ENCODE results near the gene CAMKK1.

The CAMKK1 gene

DNA sequence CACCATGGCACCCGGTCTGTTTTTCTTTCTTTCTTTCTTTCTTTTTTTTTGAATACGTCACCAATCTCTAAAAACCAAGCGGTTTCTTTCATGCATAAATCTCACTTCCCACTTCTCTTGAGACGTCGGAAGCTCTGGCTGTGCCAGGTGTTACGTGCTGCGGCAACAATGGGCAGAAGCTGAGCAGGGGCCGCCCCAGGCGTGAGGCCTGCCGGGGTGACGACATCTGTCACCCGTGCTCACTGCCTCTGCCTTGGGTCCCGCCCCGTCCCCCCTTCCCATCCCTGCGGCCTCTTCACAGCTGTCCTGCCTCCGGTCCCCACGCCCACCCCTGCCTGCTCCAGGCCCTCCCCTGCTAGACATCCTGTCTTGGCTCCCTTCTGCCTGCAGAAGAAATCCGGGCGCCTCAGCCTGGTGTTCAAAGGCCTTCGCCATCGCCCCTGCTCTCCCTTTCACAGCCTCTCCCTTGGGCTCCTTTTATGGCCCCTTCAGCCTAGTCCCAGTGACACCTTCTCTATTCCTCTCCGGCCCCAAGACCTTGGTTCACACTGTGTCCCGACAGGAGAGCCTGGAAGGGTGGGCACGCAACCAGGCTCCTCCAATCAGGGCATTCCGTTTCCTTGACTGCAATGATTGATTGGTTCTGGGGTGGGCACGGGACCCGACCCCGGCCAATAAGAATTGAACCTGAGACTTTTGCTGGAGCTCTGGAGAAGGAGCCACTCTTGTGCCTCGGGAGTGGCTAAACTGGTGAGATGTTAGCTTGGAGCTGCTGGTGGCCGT, 18.6 kb upstream of the CAMKK1 start:
- TF ChIP-seq, protein P1, sequence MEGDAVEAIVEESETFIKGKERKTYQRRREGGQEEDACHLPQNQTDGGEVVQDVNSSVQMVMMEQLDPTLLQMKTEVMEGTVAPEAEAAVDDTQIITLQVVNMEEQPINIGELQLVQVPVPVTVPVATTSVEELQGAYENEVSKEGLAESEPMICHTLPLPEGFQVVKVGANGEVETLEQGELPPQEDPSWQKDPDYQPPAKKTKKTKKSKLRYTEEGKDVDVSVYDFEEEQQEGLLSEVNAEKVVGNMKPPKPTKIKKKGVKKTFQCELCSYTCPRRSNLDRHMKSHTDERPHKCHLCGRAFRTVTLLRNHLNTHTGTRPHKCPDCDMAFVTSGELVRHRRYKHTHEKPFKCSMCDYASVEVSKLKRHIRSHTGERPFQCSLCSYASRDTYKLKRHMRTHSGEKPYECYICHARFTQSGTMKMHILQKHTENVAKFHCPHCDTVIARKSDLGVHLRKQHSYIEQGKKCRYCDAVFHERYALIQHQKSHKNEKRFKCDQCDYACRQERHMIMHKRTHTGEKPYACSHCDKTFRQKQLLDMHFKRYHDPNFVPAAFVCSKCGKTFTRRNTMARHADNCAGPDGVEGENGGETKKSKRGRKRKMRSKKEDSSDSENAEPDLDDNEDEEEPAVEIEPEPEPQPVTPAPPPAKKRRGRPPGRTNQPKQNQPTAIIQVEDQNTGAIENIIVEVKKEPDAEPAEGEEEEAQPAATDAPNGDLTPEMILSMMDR (IDR thresholded peaks at IDR 0.05; ENCODE audit: low read depth, low read length) = no peak
- no peak overlapping the region for H3K4me3 ChIP-seq (ENCODE audit: low read depth, low read length)

DNA sequence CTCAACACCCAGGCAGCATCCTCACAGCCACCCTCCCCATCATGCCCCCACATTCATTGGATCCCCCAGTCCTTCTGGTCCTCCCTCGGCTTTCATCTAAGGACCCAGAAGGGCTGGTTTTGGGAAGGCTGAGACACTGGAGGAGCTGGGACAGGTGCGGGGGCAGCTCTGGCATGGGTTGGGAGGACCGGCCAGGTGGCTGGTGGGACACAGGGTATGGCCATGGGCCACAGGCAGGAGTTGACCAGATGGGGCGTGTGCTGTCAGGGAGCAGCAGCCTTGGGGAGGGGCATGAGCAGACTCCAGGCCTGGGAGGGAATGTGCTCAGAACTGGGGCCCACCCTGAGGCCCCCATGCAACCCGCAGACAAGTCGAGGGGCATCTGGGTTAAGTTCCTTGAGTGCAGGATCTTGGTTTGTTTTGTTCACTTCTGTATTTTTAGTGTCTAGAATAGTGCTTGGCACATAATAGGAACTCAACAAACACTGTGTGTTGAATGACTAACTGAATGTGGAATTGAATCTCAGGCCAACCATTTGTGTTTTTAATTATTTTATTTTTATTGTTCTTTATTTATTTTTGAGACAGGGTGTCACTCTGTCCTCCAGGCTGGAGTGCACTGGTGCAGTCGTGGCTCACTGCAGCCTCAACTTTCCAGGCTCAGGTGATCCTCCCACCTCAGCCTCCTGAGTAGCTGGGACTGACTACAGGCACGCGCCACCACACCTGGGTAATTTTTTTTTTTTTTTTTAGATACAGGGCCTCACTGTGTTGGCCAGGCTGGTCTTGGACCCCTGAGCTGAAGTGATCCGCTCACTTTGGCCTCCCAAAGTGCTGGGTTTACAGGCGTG, 17.8 kb upstream of the CAMKK1 start:
- TF ChIP-seq, protein P1 (IDR thresholded peaks at IDR 0.05; ENCODE audit: low read depth, low read length) = no peak
- H3K4me3 ChIP-seq (ENCODE audit: low read depth, low read length) = no peak overlapping the region

DNA sequence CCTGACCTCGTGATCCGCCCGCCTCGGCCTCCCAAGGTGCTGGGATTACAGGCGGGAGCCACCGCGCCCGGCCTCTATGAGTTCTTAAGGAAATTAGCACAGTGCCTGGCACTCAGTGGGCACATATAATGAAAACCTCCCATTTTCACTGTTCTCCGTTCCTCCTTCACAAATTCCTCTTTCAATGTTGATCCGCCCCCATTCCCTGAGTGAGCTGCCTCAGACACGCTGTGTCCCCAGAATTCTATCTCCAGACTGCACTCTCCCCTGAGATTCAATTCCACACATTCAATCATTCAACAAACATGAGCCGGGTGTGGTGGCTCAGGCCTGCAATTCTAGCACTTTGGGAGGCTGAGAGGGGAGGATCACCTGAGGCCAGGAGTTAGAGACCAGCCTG, 16.4 kb upstream of the CAMKK1 start:
- TF ChIP-seq, protein P1 (IDR thresholded peaks at IDR 0.05; ENCODE audit: low read depth, low read length) = no peak
- no peak overlapping the region for H3K4me3 ChIP-seq (ENCODE audit: low read depth, low read length)

DNA sequence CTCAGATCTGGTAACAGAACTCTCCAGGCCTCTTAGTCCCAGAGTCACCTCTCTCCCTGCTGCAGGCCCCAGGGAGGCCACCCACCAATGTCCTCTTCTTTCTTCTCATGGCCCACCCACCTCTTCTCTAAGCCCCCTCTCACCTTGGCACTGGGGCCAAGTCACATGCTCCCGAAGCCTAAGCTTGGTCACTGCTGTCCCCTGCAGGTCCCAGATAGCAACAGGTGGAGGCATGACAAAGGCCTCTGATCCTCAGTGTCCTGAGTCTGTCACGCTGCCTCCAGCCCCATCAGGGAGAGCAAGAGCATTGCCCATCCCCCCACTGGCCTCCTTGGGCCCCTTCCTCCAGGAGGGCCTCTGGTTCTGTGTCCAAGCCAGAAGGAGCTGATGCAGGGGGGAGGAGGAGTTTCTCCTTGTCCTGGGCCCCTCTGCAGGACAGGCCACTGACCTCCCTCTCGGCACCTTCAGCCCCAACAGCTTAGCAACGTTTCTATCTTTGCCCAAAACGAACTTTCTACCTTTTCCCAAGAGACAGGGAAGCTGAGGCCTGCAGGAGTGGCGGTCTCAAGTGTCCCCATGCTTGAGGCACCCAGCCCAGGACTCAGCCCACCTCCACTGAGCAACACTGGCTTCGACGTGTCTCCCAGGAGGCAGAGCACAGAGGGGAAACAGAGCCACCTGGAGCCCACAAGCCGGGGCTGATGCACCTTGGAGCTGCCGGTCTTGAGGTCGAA, 14.8 kb upstream of the CAMKK1 start:
- TF ChIP-seq, protein P1 (IDR thresholded peaks at IDR 0.05; ENCODE audit: low read depth, low read length) = no peak; the same call in 1 of the 2 replicates

DNA sequence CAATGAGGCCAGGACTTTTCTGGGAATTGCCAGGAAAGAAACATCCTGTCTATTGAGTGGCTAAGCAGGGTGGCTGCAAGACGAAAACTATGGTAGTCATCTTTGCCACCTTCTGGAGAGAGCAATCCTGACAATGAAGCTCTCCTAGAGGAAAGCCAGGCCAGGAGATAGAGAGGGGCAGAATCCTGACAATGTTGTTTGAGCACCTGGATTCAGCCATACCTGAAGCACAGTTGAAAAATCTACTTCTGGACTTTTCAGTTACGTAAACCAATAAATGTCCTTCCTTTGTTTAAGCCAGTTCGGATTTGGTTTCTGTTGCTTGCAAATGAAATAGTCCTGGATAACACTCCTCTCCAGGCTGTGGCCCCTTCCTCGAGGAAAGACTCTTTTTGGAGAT, 14.0 kb upstream of the CAMKK1 start:
- TF ChIP-seq, protein P1 (IDR thresholded peaks at IDR 0.05; ENCODE audit: low read depth, low read length) = no peak
- H3K4me3 ChIP-seq (ENCODE audit: low read depth, low read length) = no peak overlapping the region

More for the DNA sequence above, 14.8 kb upstream of the CAMKK1 start:
- H3K4me3 ChIP-seq (ENCODE audit: low read depth, low read length) = no peak overlapping the region

DNA sequence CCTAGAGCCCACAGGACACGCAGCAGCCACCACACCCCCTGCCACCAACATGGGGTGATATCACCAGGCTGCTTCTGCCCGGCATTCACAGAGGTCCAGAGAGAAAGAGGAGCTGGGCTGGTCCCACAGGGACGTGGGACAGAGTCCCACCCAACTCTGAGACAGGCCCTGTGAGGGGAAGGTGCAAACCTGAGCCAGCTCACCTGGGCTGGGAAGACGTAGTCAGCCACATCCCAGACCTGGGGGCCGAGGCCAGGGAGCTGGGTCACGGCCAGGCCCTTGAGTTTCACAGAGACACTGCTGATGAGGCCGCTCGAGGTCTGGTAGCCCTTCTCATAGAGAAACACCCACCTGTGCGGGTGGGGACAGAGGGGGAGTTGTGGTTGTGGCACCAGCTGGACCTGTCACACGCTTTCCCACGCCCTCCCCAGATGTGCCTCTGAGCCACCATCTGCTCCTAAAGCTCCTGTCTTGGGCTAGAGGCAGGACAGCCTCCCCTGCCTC, 12.2 kb upstream of the CAMKK1 start:
- TF ChIP-seq, protein P1 (IDR thresholded peaks at IDR 0.05; ENCODE audit: low read depth, low read length) = no peak

More for the DNA sequence above, 12.2 kb upstream of the CAMKK1 start:
- no peak overlapping the region for H3K4me3 ChIP-seq (ENCODE audit: low read depth, low read length)

Data from WI38 (cell line).